Tibial nerve (tissue), 4 donors: ENCODE measurements around the gene RHOT1.
"Not testable (repeated sequence)": the region's sequence is repeated elsewhere in the genome, so short reads cannot be mapped to it uniquely, and the experiment has no call there.

Experiments used
- CTCF ChIP-seq, 5 experiments: fragments of 200-600 bp in 3 of 5; fragments of 450-650 bp in 2 of 5; sonication (generic) in 3 of 5; IDR thresholded peaks; one replicate each; pipeline ENCODE4 v1.5.1; 2016 to 2019; ENCODE audit warnings: antibody characterized with exemption in 5 of 5, mild to moderate bottlenecking in 3 of 5, moderate library complexity in 2 of 5
- EP300 ChIP-seq, 2 donors: sonication (generic); formaldehyde crosslinking; IDR thresholded peaks; one replicate each; pipeline ENCODE4 v1.6.1; 2017; ENCODE audit warnings: antibody characterized with exemption in 2 of 2, mild to moderate bottlenecking in 1 of 2

GRCh38 chr17:32100323-32100722 lies 42.0 kb upstream of the RHOT1 start:
- not testable (repeated sequence) for TF ChIP-seq CTCF, EP300 (IDR thresholded peaks at IDR 0.05)
